AG09309 (cell line): Measurements from ENCODE around the gene ANKRD24.

Experiments used
- DNase-seq: peaks from one replicate; pipeline ENCODE4 v3.0.0-alpha.2; 2010; ENCODE audit warnings: low read depth
- H3K4me3 ChIP-seq: 2 replicates; pipeline ENCODE4 v1.5.1; 2011; ENCODE audit warnings: mild to moderate bottlenecking, low read depth, low read length, moderate library complexity; ENCODE audit not compliant: control insufficient read depth
- CTCF ChIP-seq: IDR thresholded peaks from 2 replicates; pipeline ENCODE4 v1.5.1; 2011; ENCODE audit warnings: mild to moderate bottlenecking, low read depth, low read length, inconsistent platforms; ENCODE audit not compliant: insufficient read depth, control insufficient read depth; ENCODE audit errors: missing control alignments

Gene ANKRD24

GRCh38 chr19:4200940-4201542, 18.6 kb downstream of the ANKRD24 start:
- DNase-seq = no peak
- TF ChIP-seq CTCF = no peak
- no peak overlapping the region for H3K4me3 ChIP-seq

GRCh38 chr19:4201798-4202197, 19.3 kb downstream of the ANKRD24 start:
- DNase-seq = no peak

DNA sequence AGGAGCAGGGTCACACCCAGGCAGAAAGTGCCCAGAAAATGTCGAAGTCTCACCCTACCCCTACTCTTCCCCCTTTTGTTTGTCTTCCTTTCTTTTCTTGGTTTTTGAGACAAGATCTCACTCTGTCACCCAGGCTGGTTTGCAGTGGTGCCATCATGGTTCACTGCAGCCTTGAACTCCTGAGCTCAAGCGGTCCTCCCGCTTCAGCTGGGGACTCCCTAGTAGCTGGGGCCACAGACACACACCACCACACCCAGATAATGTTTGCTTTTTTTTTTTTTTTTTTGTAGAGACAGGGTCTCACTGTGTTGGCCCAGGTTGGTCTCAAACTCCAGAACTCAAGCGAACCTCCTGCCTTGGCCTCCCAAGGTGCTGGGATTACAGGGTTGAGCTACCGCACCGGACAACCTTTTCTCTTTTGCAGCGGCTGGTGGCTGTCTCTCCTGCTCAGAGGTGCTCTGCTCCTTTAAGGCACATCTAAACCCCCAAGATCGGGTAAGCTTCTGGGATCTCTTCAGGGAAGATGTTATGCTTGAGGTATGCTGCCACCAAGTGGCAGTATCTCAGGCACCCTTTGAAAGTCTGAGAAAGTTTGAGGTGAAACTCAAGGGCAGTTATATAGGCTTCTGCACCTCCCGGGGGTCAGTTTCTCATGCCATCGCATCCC, 24.5 kb downstream of the ANKRD24 start:
- peak; percentile 64 for TF ChIP-seq CTCF
- no peak overlapping the region for H3K4me3 ChIP-seq
- no peak for DNase-seq

More at GRCh38 chr19:4201798-4202197, 19.3 kb downstream of the ANKRD24 start:
- no peak for TF ChIP-seq CTCF
- no peak overlapping the region for H3K4me3 ChIP-seq

DNA sequence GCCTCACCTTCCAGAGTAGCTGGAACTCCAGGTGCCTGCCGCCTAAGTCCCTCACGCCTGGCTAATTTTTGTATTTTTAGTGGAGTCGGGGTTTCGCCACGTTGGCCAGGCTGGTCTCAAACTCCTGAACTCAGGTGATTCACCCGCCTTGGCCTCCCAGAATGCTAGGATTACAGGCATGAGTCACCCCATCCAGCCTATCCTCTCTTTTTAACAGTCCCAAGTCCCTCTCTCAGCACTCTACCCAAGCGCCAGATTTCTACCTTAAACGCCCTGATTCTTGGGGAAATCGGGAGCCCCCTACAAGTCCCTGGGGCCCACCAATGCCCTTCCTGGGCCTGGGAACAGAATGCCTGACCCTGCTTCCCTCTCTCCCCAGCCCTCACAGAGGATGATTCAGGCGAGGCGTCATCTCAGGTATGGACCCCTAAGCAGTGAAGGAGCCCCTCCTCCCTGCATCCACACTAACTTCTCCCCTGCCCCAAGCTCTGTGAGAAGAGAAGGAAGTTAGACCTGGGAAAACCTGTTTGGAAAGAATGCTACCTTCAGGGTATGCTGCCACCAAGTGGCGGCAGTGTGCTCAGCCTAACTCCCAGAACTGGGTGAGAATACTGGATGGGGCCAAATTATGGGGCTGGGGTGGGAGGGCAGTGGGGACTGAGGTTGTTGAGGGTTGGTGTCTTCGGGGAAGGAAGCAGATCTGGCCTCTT, 26.1 kb downstream of the ANKRD24 start:
- DNase-seq = no peak
- H3K4me3 ChIP-seq = no peak overlapping the region
- peak; percentile 76 for TF ChIP-seq CTCF

DNA sequence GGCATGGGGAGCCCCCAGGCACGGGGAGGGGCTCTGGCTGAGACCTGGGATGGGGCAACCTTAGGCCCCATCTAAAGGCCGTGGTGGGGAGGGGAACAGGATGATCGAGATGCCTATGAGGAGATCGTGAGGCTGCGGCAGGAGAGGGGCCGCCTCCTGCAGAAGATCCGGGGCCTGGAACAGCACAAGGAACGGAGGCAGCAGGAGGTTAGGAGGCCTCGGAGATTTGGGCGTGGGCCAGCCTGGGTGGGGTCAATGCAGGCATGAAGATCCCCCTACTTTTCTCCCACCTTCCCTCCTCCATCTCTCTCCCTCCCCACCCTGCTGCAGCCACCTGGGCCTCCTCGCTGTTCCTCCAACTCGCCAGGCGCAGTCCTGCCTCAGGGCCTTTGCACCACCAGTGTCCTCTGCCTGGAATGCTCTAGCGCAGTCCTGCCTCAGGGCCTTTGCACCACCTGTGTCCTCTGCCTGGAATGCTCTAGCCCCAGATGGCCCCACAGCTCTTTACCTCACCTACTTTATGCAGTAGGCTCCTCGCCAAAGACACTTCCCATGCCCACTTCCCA, 27.8 kb downstream of the ANKRD24 start:
- no peak overlapping the region for H3K4me3 ChIP-seq
- no peak for DNase-seq
- TF ChIP-seq CTCF = no peak

GRCh38 chr19:4213116-4213515, 30.6 kb downstream of the ANKRD24 start:
- no peak for TF ChIP-seq CTCF
- H3K4me3 ChIP-seq = no peak overlapping the region
- DNase-seq = no peak
